ENCODE data around the gene SLC66A2. TPM values are rescaled to one million over a fixed set of nuclear protein-coding genes. Genes with fewer than 3 reads are reported as not detected.
"Not testable (repeated sequence)": the region's sequence is repeated elsewhere in the genome, so short reads cannot be mapped to it uniquely, and the experiment has no call there.

Gene SLC66A2
- total RNA-seq, 2 donors from 2014 or later: 31.5 to 31.9 TPM

GRCh38 chr18:79865951-79866350 lies 85.5 kb downstream of the SLC66A2 start:
- ATAC-seq; intact Hi-C loops (cut with DNase I); DNase-seq: not testable (repeated sequence)

- DNase-seq; ATAC-seq; intact Hi-C loops (cut with DNase I): not testable (repeated sequence)
Measured at GRCh38 chr18:79864955-79865354, 86.5 kb downstream of the SLC66A2 start.

DNA sequence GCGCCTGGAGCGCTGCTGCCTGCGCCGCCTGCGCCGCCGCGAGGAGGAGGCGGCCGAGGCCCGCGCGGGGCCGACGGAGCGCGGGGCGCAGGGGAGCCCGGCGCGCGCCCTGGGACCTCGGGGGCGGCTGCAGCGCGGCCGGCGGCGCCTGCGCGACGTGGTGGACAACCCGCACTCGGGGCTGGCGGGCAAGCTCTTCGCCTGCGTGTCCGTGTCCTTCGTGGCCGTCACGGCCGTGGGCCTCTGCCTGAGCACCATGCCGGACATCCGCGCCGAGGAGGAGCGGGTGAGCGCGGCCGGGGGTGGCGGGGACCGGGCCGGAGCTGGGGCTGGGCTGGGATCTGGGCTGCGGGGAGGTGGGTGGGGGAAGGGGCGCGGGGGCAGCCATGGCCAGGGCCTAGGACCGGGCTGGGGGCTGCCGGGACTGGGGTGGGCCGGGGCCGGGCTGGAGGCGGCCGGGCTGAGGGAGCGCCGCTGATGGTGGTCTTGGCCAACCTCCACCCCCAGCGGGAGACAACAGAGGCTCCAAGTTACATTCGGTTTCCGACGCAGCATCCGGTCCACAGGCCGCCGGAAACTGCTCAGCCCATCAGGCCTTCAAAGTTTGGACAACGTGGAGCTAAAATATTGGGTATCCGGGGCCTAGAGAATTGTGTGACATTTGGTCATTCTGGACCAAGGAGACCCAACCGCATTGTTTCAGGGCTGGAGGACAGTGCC lies 87.3 kb downstream of the SLC66A2 start:
- no peak for DNase-seq
- intact Hi-C loops (cut with DNase I): no loop called here
- no peak for ATAC-seq

DNA sequence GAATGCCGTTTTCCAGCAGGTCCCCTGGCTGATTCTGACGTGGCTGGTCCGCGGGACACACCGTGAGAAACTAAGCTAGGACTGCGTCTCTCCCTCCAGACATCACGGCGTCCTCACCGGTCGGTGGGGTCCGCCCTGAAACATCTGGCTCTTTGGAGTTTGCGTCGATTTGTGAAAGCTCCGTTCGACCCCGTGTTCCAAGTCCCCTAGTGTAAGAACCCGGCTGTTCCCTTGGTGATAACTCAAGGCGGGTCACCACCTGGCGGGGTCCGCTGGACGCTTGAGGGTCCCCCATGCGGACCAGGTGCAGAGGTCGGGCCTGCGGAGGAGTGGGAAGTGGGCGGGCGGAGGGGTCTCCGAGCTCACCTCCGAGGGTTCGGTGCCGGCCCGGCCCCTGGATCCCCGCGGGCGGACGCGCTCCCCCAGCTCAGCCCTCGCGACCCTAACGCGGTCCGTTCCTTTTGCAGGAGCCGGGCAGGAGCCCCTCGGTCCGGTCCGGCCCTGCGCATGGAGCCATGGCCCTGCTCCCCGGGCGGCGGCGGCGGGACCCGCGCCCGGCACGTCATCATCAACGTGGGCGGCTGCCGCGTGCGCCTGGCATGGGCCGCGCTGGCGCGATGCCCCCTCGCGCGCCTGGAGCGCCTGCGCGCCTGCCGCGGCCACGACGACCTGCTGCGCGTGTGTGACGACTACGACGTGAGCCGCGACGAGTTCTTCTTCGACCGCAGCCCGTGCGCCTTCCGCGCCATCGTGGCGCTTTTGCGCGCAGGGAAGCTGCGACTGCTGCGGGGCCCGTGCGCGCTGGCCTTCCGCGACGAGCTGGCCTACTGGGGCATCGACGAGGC lies 88.1 kb downstream of the SLC66A2 start:
- ATAC-seq (no peak), DNase-seq (no peak)
- intact Hi-C loops (cut with DNase I): no loop called here

- intact Hi-C loops (cut with DNase I): no loop called here
- ATAC-seq (no peak), DNase-seq (no peak)
Measured at GRCh38 chr18:79862562-79862961, 88.9 kb downstream of the SLC66A2 start.

GRCh38 chr18:79861687-79862086 lies 89.8 kb downstream of the SLC66A2 start:
- ATAC-seq: no peak
- DNase-seq: no peak
- intact Hi-C loops (cut with DNase I): no loop called here

- no peak for DNase-seq
- intact Hi-C loops (cut with DNase I): no loop called here
- no peak for ATAC-seq
Measured at GRCh38 chr18:79859314-79859713, 92.1 kb downstream of the SLC66A2 start.

DNA sequence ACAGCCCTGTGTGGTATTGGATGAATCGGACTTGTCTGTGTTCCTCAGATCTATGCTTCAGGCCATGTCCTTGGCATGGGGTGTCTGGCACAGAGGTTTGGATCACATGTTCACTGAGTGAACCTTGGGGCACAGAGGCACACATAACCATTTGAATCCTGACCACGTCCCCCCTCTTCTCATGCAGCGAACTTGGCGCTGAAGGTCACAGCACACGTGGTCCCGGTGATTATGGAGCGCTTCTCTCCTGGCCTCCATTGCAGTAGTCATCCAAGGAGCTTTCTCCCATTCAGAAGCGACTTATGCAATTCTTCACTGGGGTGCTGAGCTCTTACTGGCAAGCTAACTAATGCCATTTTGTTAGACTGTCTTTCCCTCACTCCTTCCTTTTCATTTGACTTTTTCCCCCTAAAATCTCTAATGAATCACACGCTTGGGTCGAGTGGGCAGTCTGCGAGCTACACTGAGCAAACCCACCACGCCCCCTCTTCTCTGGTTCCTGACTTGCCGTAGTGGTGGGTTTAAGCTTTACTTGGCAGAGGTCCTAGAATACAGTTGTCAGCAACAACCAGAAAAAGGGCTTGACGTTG lies 94.3 kb downstream of the SLC66A2 start:
- ATAC-seq (peak; percentile 38 to 77), DNase-seq (no peak)
- intact Hi-C loops (cut with DNase I): no loop called here

DNA sequence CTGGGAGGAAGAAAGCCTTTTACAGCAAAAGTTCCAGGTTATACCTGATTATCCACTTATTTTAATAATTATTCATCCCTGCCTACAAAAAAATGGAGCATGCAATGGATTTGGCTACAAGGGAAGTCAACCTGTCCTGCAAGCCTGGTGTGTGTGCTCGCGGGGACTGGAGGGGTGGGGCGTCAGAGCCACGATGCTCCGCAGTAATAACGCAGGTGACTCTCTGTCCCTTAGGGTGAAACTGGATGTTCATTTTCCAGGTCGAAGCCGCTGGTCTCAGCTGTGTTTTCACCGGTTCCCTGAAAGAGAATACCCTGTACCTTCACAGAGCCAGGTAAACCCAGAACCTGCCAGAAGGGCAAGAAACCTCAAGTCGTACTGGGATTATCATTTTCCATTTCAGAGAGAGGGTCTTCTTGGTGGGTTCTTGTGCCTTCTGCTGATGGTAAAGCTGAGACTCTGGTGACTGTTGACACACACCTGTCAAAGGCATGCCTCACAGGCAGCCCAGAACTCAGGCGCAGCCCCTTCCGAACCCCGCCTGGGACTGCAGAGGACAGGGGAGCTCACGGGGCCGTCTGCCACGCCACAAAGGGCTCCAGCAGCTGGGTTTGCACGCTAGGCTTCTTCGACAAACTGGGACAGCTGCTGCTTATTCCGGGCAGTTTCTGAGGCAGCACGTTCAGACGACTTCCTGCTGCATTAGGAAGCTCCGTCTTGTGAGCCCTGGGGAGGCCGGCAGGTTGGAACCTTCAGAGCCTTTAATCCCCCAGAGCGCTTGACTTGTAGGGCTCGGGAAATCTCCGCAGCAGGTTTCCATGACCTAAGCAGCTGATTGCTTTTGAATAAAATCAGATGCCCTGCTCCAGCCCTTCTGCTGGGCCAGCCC lies 95.1 kb downstream of the SLC66A2 start:
- ATAC-seq: peak in 1 of 2 donors; percentile 53
- no peak for DNase-seq
- intact Hi-C loops (cut with DNase I): no loop called here

DNA sequence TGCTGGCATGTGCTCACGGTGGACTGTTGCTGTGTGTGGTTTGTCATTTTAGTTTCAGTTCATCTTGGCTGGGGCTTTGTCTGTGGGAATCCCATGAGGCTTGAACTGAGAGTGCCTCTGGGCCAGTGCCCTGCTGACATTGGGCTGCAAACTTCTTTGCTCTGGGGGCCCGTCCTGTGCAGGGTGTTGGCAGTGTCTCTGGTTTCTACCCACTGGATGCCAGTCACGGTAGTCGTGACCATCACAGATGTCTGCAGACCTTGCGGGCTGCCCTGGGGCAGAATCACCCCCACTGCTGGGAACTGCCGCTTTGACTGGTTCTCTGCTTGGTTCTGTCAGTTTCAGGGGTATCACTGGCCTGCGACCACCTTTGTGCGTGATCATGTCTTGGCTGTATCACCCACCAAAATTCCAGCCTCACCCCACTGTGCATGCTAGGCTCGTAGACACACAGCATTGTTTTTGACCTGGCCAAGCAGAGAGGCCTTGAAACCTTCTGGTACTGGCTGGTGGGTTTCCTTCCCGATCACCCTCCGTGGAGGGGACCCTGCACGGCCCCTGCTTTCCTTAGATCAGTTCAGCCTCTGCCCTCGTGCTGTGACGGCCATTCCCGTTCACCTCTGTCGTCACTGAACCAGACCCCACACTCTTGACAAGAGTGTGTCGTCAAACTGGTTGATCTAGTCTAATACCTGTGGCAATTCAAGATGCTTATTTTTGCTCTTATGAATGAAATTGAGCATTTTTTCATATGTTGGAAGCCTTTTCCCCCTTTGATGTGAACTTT lies 96.1 kb downstream of the SLC66A2 start:
- ATAC-seq (peak in 1 of 2 donors; percentile 53), DNase-seq (no peak)
- intact Hi-C loops (cut with DNase I): no loop called here

DNA sequence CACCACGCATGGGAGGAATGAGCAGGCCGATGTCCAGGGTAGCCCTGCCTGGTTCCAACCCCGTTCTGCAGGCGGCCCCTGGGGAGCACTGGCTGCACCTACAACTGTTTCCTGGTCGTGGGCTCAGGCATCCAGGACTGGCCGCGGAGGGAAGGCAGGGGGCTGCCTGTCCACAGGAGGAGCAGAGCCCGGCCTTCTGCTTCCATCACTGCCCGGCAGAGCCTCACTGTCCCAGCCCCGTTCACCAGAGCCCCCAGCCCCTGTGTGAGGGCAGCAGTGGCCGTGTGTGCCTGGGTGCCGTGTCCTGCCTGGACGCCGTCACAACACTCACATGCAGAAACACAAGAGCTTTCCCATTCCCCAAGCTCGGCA lies 97.5 kb downstream of the SLC66A2 start:
- intact Hi-C loops (cut with DNase I): no loop called here
- no peak for ATAC-seq
- no peak for DNase-seq

- ATAC-seq (no peak), DNase-seq (no peak)
- intact Hi-C loops (cut with DNase I): no loop called here
Measured at GRCh38 chr18:79853303-79853992, 98.0 kb downstream of the SLC66A2 start.

- intact Hi-C loops (cut with DNase I): no loop called here
- no peak for ATAC-seq
- DNase-seq: no peak
Measured at GRCh38 chr18:79852561-79853302, 98.7 kb downstream of the SLC66A2 start.
